Liver (tissue), 3 donors: ENCODE data around the gene TEX50.
"Not testable (repeated sequence)": the region's sequence is repeated elsewhere in the genome, so short reads cannot be mapped to it uniquely, and the experiment has no call there.

Experiments
- FOXA2 ChIP-seq: IDR thresholded peaks from 2 replicates; pipeline ENCODE4 v1.6.1; 2016; ENCODE audit warnings: antibody characterized with exemption
- GABPA ChIP-seq, 2 donors: IDR thresholded peaks in 1 of 2; conservative IDR thresholded peaks in 1 of 2; 2 replicates each; pipeline ENCODE4 v1.6.1; 2016; ENCODE audit warnings: antibody characterized with exemption in 2 of 2, mild to moderate bottlenecking in 1 of 2, moderate library complexity in 1 of 2
- RAD21 ChIP-seq, 2 donors: IDR thresholded peaks; 2 replicates each; pipeline ENCODE4 v1.6.1; 2016; ENCODE audit warnings: antibody characterized with exemption in 2 of 2, mild to moderate bottlenecking in 2 of 2
- SP1 ChIP-seq: IDR thresholded peaks from 2 replicates; pipeline ENCODE4 v1.6.1; 2018; ENCODE audit warnings: antibody characterized with exemption, mild to moderate bottlenecking
- TAF1 ChIP-seq: conservative IDR thresholded peaks from 2 replicates; pipeline ENCODE4 v1.6.1; 2016; ENCODE audit warnings: antibody characterized with exemption, mild to moderate bottlenecking
- TF ChIP-seq, protein P1 (sequence below): fragments of 150-350 bp; IDR thresholded peaks from 2 replicates; pipeline ENCODE4 v1.5.1; 2017; ENCODE audit warnings: improper control_type of control experiment, low read depth, low read length; ENCODE audit not compliant: missing input control
- TF ChIP-seq, protein P2 (sequence below): IDR thresholded peaks from 2 replicates; pipeline ENCODE4 v1.6.1; 2016; ENCODE audit warnings: antibody characterized with exemption
- TF ChIP-seq, protein P3 (sequence below): IDR thresholded peaks from 2 replicates; pipeline ENCODE4 v1.6.1; 2016; ENCODE audit warnings: antibody characterized with exemption, mild to moderate bottlenecking
- donor health status: healthy.
- donor health status: healthy.

- TF ChIP-seq, protein P1, sequence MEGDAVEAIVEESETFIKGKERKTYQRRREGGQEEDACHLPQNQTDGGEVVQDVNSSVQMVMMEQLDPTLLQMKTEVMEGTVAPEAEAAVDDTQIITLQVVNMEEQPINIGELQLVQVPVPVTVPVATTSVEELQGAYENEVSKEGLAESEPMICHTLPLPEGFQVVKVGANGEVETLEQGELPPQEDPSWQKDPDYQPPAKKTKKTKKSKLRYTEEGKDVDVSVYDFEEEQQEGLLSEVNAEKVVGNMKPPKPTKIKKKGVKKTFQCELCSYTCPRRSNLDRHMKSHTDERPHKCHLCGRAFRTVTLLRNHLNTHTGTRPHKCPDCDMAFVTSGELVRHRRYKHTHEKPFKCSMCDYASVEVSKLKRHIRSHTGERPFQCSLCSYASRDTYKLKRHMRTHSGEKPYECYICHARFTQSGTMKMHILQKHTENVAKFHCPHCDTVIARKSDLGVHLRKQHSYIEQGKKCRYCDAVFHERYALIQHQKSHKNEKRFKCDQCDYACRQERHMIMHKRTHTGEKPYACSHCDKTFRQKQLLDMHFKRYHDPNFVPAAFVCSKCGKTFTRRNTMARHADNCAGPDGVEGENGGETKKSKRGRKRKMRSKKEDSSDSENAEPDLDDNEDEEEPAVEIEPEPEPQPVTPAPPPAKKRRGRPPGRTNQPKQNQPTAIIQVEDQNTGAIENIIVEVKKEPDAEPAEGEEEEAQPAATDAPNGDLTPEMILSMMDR = not testable (repeated sequence)
- not testable (repeated sequence) for TF ChIP-seq TAF1; FOXA2; SP1; RAD21 (IDR thresholded peaks at IDR 0.05); GABPA (IDR thresholded peaks at IDR 0.05 in 1 of 2, conservative IDR thresholded peaks at IDR 0.05 in 1 of 2)
- TF ChIP-seq, protein P2, sequence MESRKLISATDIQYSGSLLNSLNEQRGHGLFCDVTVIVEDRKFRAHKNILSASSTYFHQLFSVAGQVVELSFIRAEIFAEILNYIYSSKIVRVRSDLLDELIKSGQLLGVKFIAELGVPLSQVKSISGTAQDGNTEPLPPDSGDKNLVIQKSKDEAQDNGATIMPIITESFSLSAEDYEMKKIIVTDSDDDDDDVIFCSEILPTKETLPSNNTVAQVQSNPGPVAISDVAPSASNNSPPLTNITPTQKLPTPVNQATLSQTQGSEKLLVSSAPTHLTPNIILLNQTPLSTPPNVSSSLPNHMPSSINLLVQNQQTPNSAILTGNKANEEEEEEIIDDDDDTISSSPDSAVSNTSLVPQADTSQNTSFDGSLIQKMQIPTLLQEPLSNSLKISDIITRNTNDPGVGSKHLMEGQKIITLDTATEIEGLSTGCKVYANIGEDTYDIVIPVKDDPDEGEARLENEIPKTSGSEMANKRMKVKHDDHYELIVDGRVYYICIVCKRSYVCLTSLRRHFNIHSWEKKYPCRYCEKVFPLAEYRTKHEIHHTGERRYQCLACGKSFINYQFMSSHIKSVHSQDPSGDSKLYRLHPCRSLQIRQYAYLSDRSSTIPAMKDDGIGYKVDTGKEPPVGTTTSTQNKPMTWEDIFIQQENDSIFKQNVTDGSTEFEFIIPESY = not testable (repeated sequence)
- TF ChIP-seq, protein P3, sequence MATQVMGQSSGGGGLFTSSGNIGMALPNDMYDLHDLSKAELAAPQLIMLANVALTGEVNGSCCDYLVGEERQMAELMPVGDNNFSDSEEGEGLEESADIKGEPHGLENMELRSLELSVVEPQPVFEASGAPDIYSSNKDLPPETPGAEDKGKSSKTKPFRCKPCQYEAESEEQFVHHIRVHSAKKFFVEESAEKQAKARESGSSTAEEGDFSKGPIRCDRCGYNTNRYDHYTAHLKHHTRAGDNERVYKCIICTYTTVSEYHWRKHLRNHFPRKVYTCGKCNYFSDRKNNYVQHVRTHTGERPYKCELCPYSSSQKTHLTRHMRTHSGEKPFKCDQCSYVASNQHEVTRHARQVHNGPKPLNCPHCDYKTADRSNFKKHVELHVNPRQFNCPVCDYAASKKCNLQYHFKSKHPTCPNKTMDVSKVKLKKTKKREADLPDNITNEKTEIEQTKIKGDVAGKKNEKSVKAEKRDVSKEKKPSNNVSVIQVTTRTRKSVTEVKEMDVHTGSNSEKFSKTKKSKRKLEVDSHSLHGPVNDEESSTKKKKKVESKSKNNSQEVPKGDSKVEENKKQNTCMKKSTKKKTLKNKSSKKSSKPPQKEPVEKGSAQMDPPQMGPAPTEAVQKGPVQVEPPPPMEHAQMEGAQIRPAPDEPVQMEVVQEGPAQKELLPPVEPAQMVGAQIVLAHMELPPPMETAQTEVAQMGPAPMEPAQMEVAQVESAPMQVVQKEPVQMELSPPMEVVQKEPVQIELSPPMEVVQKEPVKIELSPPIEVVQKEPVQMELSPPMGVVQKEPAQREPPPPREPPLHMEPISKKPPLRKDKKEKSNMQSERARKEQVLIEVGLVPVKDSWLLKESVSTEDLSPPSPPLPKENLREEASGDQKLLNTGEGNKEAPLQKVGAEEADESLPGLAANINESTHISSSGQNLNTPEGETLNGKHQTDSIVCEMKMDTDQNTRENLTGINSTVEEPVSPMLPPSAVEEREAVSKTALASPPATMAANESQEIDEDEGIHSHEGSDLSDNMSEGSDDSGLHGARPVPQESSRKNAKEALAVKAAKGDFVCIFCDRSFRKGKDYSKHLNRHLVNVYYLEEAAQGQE = not testable (repeated sequence)
Measured at GRCh38 chr1:173613086-173613485, 22.1 kb upstream of the TEX50 start.
